Activated CD8-positive, alpha-beta memory T cell treated with anti-CD3 and anti-CD28 coated beads, Interleukin-2, amount 50 U/mL, for 1 hour (primary cell): Measurements from ENCODE around the gene CASS4.

Experiments used
- DNase-seq: peaks from one replicate; pipeline ENCODE4 v3.0.0-alpha.2; 2020; ENCODE audit errors: extremely low read depth

Gene CASS4

GRCh38 chr20:56424931-56425330 is 12.9 kb downstream of the CASS4 start:
- DNase-seq, result no peak

- DNase-seq, result no peak
These were observed 14.0 kb downstream of the CASS4 start for GRCh38 chr20:56426026-56426425.

GRCh38 chr20:56426926-56427325 is 14.9 kb downstream of the CASS4 start:
- DNase-seq, result no peak

- no peak for DNase-seq
These were observed 15.7 kb downstream of the CASS4 start for GRCh38 chr20:56427797-56428196.

GRCh38 chr20:56428410-56428809 is 16.4 kb downstream of the CASS4 start:
- DNase-seq, result no peak

GRCh38 chr20:56428881-56429280 is 16.8 kb downstream of the CASS4 start:
- no peak for DNase-seq

- no peak for DNase-seq
These were observed 17.4 kb downstream of the CASS4 start for GRCh38 chr20:56429502-56429901.

GRCh38 chr20:56429941-56430340 is 17.9 kb downstream of the CASS4 start:
- no peak for DNase-seq

- DNase-seq, result no peak
These were observed 18.4 kb downstream of the CASS4 start for GRCh38 chr20:56430461-56430860.

- no peak for DNase-seq
These were observed 18.9 kb downstream of the CASS4 start for GRCh38 chr20:56430957-56431356.

- no peak for DNase-seq
These were observed 19.4 kb downstream of the CASS4 start for GRCh38 chr20:56431471-56431870.

GRCh38 chr20:56433221-56433879 is 21.3 kb downstream of the CASS4 start:
- no peak for DNase-seq

GRCh38 chr20:56433880-56434255 is 21.8 kb downstream of the CASS4 start:
- no peak for DNase-seq

- no peak for DNase-seq
These were observed 25.3 kb downstream of the CASS4 start for GRCh38 chr20:56437196-56437960.

GRCh38 chr20:56438284-56438683 is 26.2 kb downstream of the CASS4 start:
- no peak for DNase-seq

GRCh38 chr20:56439771-56440291 is 27.8 kb downstream of the CASS4 start:
- no peak for DNase-seq

- peak; percentile 23 for DNase-seq
These were observed 28.4 kb downstream of the CASS4 start for GRCh38 chr20:56440346-56441007.

GRCh38 chr20:56442389-56443365 is 30.6 kb downstream of the CASS4 start:
- DNase-seq, result no peak

- DNase-seq, result no peak
These were observed 31.8 kb downstream of the CASS4 start for GRCh38 chr20:56443654-56444540.

- no peak for DNase-seq
These were observed 33.1 kb downstream of the CASS4 start for GRCh38 chr20:56445130-56445529.
